ENCODE measurements around the gene ARMC2. TPM values are rescaled to one million over a fixed set of nuclear protein-coding genes. Genes with fewer than 3 reads are reported as not detected.

Gene ARMC2
- total RNA-seq, 2 experiments from 2014 or later = 10.0 to 10.2 TPM

- Mint-ChIP-seq H3K4me3 (no peak overlapping the region), H3K36me3 (ENCODE audit: low read depth) (no peaks in the 10 kb centered on the region), H3K27ac (no peak overlapping the region), H3K9me3 (no peaks in the 10 kb centered on the region), H3K4me1 (peaks cover 15% of the 10 kb centered on the region), H3K27me3 (no peaks in the 10 kb centered on the region)
- POLR2A ChIA-PET = no interaction called here
- DNase-seq = no peak
- CTCF ChIA-PET = interaction anchor here (0.6 to 4.5 kb wide), 2 partner anchors 8 to 88 kb away, joined by 3 to 26 read pairs; no protein-coding TSS in a partner anchor
Measured at GRCh38 chr6:108952776-108953486, 104.7 kb downstream of the ARMC2 start.

- H3K27ac Mint-ChIP-seq = no peak overlapping the region
- H3K4me1 Mint-ChIP-seq = peaks cover 15% of the 10 kb centered on the region
- no peaks in the 10 kb centered on the region for H3K36me3 Mint-ChIP-seq (ENCODE audit: low read depth)
- no peak for DNase-seq
- no peak overlapping the region for H3K4me3 Mint-ChIP-seq
- H3K9me3 Mint-ChIP-seq = no peaks in the 10 kb centered on the region
- ChIA-PET POLR2A (no interaction called here), CTCF (interaction anchor here (0.6 to 4.5 kb wide), 3 partner anchors 9 to 87 kb away, joined by 3 to 26 read pairs (median 3); no protein-coding TSS in a partner anchor)
- no peaks in the 10 kb centered on the region for H3K27me3 Mint-ChIP-seq
Measured at GRCh38 chr6:108953681-108954080, 105.5 kb downstream of the ARMC2 start.

DNA sequence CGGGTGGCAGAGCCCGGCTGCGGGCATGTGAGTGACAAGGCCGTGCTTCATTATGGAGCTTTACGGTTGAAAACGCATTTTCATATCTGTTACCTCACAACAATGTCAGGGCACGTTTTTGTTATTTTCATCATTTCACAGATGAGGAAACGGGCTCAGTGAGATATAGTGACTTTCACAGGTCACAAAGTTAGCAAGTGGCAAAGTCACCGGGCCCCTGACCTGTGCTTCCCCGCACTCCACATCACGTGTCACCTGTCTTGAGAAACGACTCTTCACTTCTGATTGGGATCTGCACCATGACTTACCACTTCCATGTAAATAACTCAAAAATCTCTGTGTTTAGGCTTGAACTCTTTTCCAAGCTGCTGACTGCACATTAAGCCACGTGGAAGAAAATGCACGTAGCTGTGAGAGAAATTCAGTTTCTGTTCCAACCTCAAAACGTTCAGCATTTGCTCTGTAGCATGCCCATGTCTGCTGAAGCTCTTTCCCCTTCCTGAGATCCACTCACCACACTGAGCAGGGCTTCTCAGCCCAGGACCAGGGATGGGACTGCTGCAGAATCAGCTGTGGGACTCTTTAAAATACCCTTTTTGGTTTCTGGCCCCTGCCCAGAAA is 107.2 kb downstream of the ARMC2 start:
- ChIA-PET CTCF (interaction anchor here (0.6 to 4.5 kb wide), 5 partner anchors 11 to 408 kb away, joined by 3 to 26 read pairs (median 4); no protein-coding TSS in a partner anchor), POLR2A (interaction anchor here (0.6 kb wide), 1 partner anchor 103 kb away, joined by 3 read pairs; no protein-coding TSS in a partner anchor)
- Mint-ChIP-seq H3K27ac (peak overlapping the region; percentile 54), H3K9me3 (no peaks in the 10 kb centered on the region), H3K4me1 (peaks cover 25% of the 10 kb centered on the region), H3K4me3 (no peak overlapping the region), H3K36me3 (ENCODE audit: low read depth) (no peaks in the 10 kb centered on the region), H3K27me3 (no peaks in the 10 kb centered on the region)
- DNase-seq = no peak

- Mint-ChIP-seq H3K4me3 (no peak overlapping the region), H3K36me3 (ENCODE audit: low read depth) (no peaks in the 10 kb centered on the region), H3K27me3 (no peaks in the 10 kb centered on the region), H3K27ac (no peak overlapping the region), H3K4me1 (peaks cover 25% of the 10 kb centered on the region), H3K9me3 (no peaks in the 10 kb centered on the region)
- DNase-seq = no peak
- ChIA-PET CTCF (interaction anchor here (0.8 to 4.5 kb wide), 2 partner anchors 13 kb away, joined by 4 to 26 read pairs; no protein-coding TSS in a partner anchor), POLR2A (no interaction called here)
Measured at GRCh38 chr6:108957221-108957620, 109.0 kb downstream of the ARMC2 start.

DNA sequence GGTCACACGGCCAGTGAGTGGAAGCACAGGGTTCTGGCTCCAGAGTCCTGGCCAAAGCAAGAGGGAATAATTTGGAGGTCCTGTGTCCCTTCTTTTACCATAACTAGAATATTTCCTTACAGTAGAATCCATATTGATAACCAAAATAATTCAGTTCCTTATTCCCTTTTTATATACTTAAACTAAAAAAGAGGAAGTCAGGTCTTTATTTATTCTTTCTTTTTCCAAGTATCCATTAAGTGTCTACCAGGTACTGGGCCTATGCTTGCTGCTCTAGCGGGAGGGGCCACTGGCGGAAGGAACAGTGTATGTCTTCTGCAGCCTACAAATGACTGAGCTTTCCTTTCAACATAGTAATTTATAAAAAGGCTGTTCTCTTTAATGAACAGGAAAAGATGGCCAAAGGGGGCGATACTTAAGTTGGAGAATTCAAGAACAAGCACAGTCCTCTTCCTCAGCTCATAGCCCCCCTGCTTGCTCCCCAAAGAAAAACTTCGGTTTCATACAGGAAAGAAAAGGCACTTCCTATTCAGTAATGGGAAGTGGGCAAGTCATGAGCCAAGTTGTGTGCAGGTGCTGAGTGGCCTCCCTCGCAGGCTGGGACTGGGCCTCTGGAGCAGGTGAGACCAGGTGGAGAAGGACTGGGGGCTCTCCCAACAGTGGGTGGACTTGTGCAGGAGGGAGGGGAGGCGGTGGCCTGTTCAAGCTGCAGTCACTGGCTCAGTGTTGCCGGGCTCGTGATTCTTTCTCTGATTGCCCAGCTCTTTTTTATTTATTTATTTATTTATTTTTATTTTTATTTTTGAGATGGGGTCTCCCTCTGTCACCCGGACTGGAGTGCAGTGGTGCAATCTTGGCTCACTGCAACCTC is 110.9 kb downstream of the ARMC2 start:
- H3K9me3 Mint-ChIP-seq = no peaks in the 10 kb centered on the region
- H3K27ac Mint-ChIP-seq = no peak overlapping the region

GRCh38 chr6:108959972-108960582 is 111.9 kb downstream of the ARMC2 start:
- ChIA-PET POLR2A (no interaction called here), CTCF (interaction anchor here (1.2 kb wide), 1 partner anchor 9 kb away, joined by 5 read pairs; no protein-coding TSS in a partner anchor)
- no peaks in the 10 kb centered on the region for H3K27me3 Mint-ChIP-seq
- peak overlapping the region; percentile 4 for H3K27ac Mint-ChIP-seq
- DNase-seq = no peak
- H3K4me3 Mint-ChIP-seq = no peak overlapping the region
- H3K36me3 Mint-ChIP-seq (ENCODE audit: low read depth) = no peaks in the 10 kb centered on the region
- H3K4me1 Mint-ChIP-seq = peaks cover 20% of the 10 kb centered on the region
- no peaks in the 10 kb centered on the region for H3K9me3 Mint-ChIP-seq

More for the DNA sequence above, 110.9 kb downstream of the ARMC2 start:
- ChIA-PET CTCF (interaction anchor here (1.7 kb wide), 1 partner anchor 10 kb away, joined by 3 read pairs; no protein-coding TSS in a partner anchor), POLR2A (interaction anchor here (0.6 kb wide), 1 partner anchor 27 kb away, joined by 5 read pairs; no protein-coding TSS in a partner anchor)
- Mint-ChIP-seq H3K27me3 (no peaks in the 10 kb centered on the region), H3K4me3 (no peak overlapping the region), H3K4me1 (peaks cover 25% of the 10 kb centered on the region), H3K36me3 (ENCODE audit: low read depth) (no peaks in the 10 kb centered on the region)
- no peak for DNase-seq

- ChIA-PET CTCF (interaction anchor here (1.2 kb wide), 1 partner anchor 8 kb away, joined by 5 read pairs; no protein-coding TSS in a partner anchor), POLR2A (no interaction called here)
- H3K36me3 Mint-ChIP-seq (ENCODE audit: low read depth) = no peaks in the 10 kb centered on the region
- H3K9me3 Mint-ChIP-seq = no peaks in the 10 kb centered on the region
- no peak overlapping the region for H3K27ac Mint-ChIP-seq
- no peaks in the 10 kb centered on the region for H3K27me3 Mint-ChIP-seq
- peaks cover 15% of the 10 kb centered on the region for H3K4me1 Mint-ChIP-seq
- no peak for DNase-seq
- H3K4me3 Mint-ChIP-seq = no peak overlapping the region
Measured at GRCh38 chr6:108960601-108961000, 112.4 kb downstream of the ARMC2 start.

DNA sequence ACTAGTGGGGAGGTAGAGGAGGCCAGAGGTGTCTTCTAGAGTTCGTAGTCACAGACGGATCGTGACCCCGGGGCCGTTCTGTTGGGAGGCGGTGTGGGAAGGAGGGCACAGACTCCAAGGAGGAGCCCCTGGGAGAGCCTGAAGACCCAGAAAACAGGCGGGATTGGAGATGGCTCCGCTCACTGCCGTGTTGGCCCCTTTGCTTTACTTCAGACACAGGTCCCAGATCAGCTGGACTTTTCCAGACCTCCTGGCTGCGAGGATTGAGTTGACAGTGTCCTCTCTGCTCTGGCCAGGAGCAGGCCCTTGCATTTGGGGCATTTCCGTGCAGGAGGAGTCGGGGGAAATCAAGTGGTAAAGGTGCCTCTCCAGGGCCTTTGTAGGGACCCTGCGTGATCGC is 112.9 kb downstream of the ARMC2 start:
- H3K27ac Mint-ChIP-seq = no peak overlapping the region
- H3K9me3 Mint-ChIP-seq = no peaks in the 10 kb centered on the region
- no peaks in the 10 kb centered on the region for H3K27me3 Mint-ChIP-seq
- DNase-seq = no peak
- H3K36me3 Mint-ChIP-seq (ENCODE audit: low read depth) = no peaks in the 10 kb centered on the region
- no peak overlapping the region for H3K4me3 Mint-ChIP-seq
- POLR2A ChIA-PET = no interaction called here
- CTCF ChIA-PET = interaction anchor here (1.2 kb wide), 1 partner anchor 8 kb away, joined by 5 read pairs; no protein-coding TSS in a partner anchor
- peaks cover 10% of the 10 kb centered on the region for H3K4me1 Mint-ChIP-seq

DNA sequence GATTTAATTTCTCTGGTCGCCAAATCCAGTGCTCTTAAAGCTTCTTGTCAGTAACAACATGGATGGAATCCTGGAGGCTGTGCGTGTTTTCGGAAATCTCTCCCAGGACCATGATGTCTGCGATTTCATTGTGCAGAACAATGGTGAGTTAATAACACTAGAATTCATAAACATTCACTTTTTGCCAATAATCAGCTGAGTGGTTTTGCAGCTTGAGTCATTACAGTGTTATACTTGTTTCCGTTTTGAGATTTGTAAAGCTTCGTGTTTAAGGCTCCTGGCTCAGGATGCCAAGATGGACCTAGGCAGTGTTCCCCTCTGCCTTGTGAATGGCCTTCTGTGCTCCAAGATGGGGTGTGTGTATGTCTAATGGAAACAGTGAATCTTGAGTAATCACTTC is 113.8 kb downstream of the ARMC2 start:
- peaks cover 11% of the 10 kb centered on the region for H3K4me1 Mint-ChIP-seq
- no peaks in the 10 kb centered on the region for H3K27me3 Mint-ChIP-seq
- POLR2A ChIA-PET = no interaction called here
- H3K9me3 Mint-ChIP-seq = no peaks in the 10 kb centered on the region
- no peak for DNase-seq
- no peaks in the 10 kb centered on the region for H3K36me3 Mint-ChIP-seq (ENCODE audit: low read depth)
- no peak overlapping the region for H3K4me3 Mint-ChIP-seq
- H3K27ac Mint-ChIP-seq = no peak overlapping the region
- CTCF ChIA-PET = interaction anchor here (0.5 kb wide), 1 partner anchor 42 kb away, joined by 4 read pairs; no protein-coding TSS in a partner anchor

DNA sequence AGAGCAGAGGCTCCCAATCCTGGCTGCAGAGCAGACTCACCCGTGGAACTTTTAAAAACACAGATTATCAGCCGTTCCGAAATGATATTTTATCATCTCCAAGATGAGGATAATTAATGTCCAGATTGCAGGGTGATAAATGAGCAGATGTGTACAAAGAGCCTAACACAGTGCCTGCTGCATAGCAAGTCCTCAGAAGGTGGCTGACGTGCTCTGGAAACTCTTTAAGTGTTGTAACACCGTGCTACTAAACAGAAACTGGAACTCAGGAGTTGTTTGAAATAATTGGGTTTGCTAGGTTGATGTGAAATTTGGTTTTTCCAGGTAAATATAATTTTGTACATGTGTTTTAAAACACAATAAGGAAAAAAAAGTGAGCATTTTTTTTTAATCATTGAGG is 118.0 kb downstream of the ARMC2 start:
- peaks cover 5% of the 10 kb centered on the region for H3K4me1 Mint-ChIP-seq
- no peak overlapping the region for H3K4me3 Mint-ChIP-seq
- peaks cover 2% of the 10 kb centered on the region for H3K36me3 Mint-ChIP-seq (ENCODE audit: low read depth)
- H3K27ac Mint-ChIP-seq = no peak overlapping the region
- no peaks in the 10 kb centered on the region for H3K9me3 Mint-ChIP-seq
- CTCF ChIA-PET = no interaction called here
- DNase-seq = no peak
- H3K27me3 Mint-ChIP-seq = no peaks in the 10 kb centered on the region
- POLR2A ChIA-PET = no interaction called here

DNA sequence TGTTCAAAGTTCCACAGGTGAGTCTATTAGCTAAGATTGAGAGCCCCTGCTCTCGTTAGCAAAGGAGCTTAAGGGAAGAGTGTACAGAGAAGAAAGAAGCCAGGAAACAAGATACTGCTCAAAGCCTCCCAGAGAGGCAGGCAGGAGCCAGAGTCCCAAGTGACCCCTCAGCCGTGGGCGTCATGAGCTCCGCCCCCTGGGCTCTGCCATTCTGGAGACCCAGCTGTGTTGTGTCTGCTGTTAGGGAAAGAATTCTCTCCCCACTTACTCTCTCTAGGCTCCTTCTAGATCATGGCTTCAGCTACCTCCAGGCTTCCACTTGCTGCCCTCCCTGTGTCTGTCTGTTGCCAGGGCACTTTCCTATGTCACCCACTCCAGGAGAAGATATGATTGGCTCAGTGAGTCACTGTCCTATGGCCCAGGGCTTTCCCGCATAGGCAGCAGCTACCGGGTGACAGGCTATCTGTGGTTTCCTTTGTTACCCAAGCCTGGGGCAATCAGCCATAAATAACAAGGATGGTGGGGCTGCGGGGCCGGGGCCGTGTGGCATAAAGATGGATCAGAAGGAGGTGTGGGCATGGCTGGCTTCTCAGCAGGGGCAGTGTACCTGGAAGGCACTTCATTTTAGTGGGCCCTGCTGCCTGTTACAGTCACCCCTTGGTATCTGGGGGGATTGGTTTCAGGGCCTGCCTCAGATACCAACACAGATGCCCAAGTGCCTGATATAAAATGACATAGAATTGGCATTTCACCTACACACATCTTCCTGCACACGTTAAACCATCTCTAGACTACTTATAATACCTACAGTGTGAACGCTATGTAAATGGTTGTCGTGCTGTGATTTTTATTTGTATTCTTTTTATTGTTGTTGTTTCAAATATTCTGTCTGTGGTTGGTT is 118.9 kb downstream of the ARMC2 start:
- no peak overlapping the region for H3K27ac Mint-ChIP-seq
- CTCF ChIA-PET = interaction anchor here (0.9 to 1.1 kb wide), 2 partner anchors 11 kb away, joined by 3 read pairs; no protein-coding TSS in a partner anchor
- H3K9me3 Mint-ChIP-seq = no peaks in the 10 kb centered on the region
- no peak for DNase-seq
- H3K36me3 Mint-ChIP-seq (ENCODE audit: low read depth) = peaks cover 2% of the 10 kb centered on the region
- no peak overlapping the region for H3K4me3 Mint-ChIP-seq
- H3K27me3 Mint-ChIP-seq = no peaks in the 10 kb centered on the region
- POLR2A ChIA-PET = no interaction called here
- peaks cover 10% of the 10 kb centered on the region for H3K4me1 Mint-ChIP-seq

All from activated CD4-positive, alpha-beta T cell treated with anti-CD3 and anti-CD28 coated beads, Interleukin-2, amount 10 ng/mL, durations not matched to agents 7 days and 5 days (primary cell).